Ascending aorta (tissue), 2 donors: Measurements from ENCODE around the gene PTPRC. TPM values are rescaled to one million over a fixed set of nuclear protein-coding genes. Genes with fewer than 3 reads are reported as not detected.

ENCODE experiments used
- DNase-seq, 2 donors: peaks; one replicate each; pipeline ENCODE4 v3.0.0-alpha.2; 2019; ENCODE audit warnings: low spot score in 2 of 2
- H3K27ac ChIP-seq, 2 donors: fragments of 200-600 bp; sonication (generic); one replicate each; pipeline ENCODE4 v1.5.1; 2016 to 2017; ENCODE audit warnings: mild to moderate bottlenecking in 1 of 2
- H3K27me3 ChIP-seq: fragments of 200-600 bp; sonication (generic); one replicate; pipeline ENCODE4 v1.5.1; 2017
- H3K36me3 ChIP-seq, 2 donors: fragments of 200-600 bp; sonication (generic); one replicate each; pipeline ENCODE4 v1.5.1; 2016
- H3K4me1 ChIP-seq, 2 donors: fragments of 200-600 bp; sonication (generic); one replicate each; pipeline ENCODE4 v1.5.1; 2016 to 2017; ENCODE audit warnings: mild to moderate bottlenecking in 1 of 2
- H3K4me3 ChIP-seq, 2 donors: fragments of 200-600 bp; sonication (generic); one replicate each; pipeline ENCODE4 v1.5.1; 2016 to 2017; ENCODE audit warnings: mild to moderate bottlenecking in 1 of 2
- H3K9me3 ChIP-seq, 2 donors: fragments of 200-600 bp; sonication (generic); one replicate each; pipeline ENCODE4 v1.5.1; 2016
- intact Hi-C: fragments of 100-400 bp; cut with DNase I; formaldehyde crosslinking; loops from one replicate; pipeline ENCODE4 v1.15.1; 2023
- total RNA-seq: library from RNA; depleted of rRNA; stranded (reverse); fragments of >200 nt; gene quantifications from one replicate; pipeline ENCODE4 v1.1.0, GENCODE V29; 2016
- TF ChIP-seq, protein P1 (sequence below), 3 experiments: fragments of 200-600 bp in 2 of 3; fragments of 450-650 bp in 1 of 3; sonication (generic) in 2 of 3; IDR thresholded peaks; one replicate each; pipeline ENCODE4 v1.5.1; 2016 to 2019; ENCODE audit warnings: antibody characterized with exemption in 3 of 3, mild to moderate bottlenecking in 1 of 3, moderate library complexity in 1 of 3

The PTPRC gene
- total RNA-seq, 1 donor from 2014 or later, result 21.3 TPM

DNA sequence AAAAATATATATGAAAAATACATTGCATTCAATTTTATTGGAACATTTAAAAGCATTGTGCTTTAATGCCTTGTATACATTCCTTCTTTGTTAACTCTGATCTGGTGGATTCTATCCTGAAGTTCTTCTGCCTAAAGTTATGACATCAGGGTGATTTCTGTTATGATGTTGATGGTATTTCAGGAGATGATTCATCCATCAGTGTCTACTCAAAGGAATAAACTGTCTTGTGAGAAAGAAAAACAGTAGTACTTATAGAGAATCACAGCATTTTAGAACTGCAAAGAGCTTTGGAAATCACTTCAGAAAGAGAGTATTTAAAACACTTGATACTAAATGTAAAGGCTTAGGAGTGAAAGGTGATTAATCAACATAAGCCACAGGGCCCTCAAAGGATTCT lies 155.7 kb downstream of the PTPRC start:
- Histone ChIP-seq H3K4me1 (no peaks in the 10 kb centered on the region), H3K9me3 (no peaks in the 10 kb centered on the region), H3K4me3 (no peak overlapping the region), H3K36me3 (no peaks in the 10 kb centered on the region), H3K27me3 (no peaks in the 10 kb centered on the region), H3K27ac (no peak overlapping the region)
- TF ChIP-seq, protein P1, sequence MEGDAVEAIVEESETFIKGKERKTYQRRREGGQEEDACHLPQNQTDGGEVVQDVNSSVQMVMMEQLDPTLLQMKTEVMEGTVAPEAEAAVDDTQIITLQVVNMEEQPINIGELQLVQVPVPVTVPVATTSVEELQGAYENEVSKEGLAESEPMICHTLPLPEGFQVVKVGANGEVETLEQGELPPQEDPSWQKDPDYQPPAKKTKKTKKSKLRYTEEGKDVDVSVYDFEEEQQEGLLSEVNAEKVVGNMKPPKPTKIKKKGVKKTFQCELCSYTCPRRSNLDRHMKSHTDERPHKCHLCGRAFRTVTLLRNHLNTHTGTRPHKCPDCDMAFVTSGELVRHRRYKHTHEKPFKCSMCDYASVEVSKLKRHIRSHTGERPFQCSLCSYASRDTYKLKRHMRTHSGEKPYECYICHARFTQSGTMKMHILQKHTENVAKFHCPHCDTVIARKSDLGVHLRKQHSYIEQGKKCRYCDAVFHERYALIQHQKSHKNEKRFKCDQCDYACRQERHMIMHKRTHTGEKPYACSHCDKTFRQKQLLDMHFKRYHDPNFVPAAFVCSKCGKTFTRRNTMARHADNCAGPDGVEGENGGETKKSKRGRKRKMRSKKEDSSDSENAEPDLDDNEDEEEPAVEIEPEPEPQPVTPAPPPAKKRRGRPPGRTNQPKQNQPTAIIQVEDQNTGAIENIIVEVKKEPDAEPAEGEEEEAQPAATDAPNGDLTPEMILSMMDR (IDR thresholded peaks at IDR 0.05), result no peak
- intact Hi-C loops, result no loop called here
- DNase-seq, result no peak

DNA sequence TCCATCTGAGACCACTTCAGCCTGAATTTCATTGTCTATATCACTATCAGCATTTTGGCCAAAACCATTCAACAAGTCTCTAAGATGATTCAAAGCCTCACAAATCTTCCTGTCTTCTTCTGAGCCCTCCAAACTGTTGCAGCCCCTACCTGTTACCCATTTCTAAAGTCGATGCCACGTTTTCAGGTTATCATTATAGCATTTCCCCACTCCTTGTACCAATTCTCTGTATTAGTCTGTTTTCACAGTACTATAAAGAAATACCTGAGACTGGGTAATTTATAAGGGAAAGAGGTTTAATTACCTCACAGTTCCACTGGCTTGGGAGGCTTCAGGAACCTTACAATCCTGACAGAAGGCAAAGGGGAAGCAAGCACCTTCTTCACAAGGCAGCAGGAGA lies 158.8 kb downstream of the PTPRC start:
- intact Hi-C loops, result no loop called here
- no peaks in the 10 kb centered on the region for H3K36me3 ChIP-seq

DNA sequence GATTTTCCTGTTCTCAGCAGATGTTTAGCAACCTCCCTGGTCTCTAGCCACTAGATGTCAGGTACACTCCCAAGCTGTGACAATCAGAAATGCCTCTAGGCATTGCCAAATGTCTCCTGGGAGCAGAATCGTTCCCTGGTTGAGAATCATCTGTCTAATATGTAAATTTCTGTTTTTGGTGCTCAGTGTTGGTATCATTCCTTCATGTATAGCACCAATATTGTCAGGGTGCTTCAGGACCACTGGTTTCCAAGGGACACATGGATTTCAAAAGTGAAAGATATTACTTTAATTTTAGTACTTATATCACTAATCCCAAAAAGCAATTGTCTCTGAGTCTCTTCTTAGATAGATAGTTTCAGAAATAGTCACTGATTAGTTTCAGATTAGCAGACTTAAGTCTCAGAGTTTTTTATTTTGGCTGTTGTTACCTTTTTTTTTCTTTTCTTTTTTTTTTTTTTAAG lies 160.1 kb downstream of the PTPRC start:
- Histone ChIP-seq H3K4me3 (no peak overlapping the region), H3K9me3 (no peaks in the 10 kb centered on the region), H3K27me3 (no peaks in the 10 kb centered on the region), H3K36me3 (no peaks in the 10 kb centered on the region), H3K27ac (no peak overlapping the region), H3K4me1 (no peaks in the 10 kb centered on the region)
- TF ChIP-seq, protein P1 (IDR thresholded peaks at IDR 0.05), result no peak
- intact Hi-C loops, result no loop called here
- DNase-seq, result no peak

More for the DNA sequence above, 158.8 kb downstream of the PTPRC start:
- TF ChIP-seq, protein P1 (IDR thresholded peaks at IDR 0.05), result no peak
- Histone ChIP-seq H3K27me3 (no peaks in the 10 kb centered on the region), H3K4me3 (no peak overlapping the region), H3K9me3 (no peaks in the 10 kb centered on the region), H3K27ac (no peak overlapping the region), H3K4me1 (no peaks in the 10 kb centered on the region)
- no peak for DNase-seq

DNA sequence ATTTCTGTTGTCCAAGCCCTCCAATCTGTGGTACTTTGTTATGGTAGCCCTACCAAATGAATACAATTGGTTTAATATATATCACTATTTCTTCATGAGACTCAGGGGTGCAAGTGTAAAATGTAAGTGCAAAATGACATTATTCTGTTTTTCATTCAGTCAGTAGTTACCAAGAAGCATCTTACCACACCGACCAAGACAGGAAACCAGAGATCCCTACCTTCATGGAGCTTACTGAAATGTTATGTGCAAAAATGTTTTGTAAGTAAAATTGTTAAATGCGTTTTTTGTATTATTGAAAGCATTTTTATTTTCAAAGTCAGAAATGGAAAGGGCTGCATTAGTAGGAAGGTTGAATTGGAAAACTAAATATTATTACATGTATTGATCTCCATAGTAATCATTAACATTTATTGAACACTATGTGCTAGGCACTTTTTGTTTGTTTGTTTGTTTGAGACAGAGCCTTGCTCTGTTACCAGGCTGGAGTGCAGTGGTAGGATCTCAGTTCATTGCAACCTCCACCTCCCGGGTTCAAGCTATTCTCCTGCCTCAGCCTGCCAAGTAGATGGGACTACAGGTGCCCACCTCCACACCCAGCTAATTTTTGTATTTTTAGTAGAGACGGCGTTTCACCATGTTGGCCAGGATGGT lies 166.8 kb downstream of the PTPRC start:
- H3K36me3 ChIP-seq, result no peaks in the 10 kb centered on the region
- intact Hi-C loops, result no loop called here
- no peaks in the 10 kb centered on the region for H3K27me3 ChIP-seq
- H3K4me3 ChIP-seq, result no peak overlapping the region
- H3K27ac ChIP-seq, result no peak overlapping the region
- no peaks in the 10 kb centered on the region for H3K4me1 ChIP-seq
- TF ChIP-seq, protein P1 (IDR thresholded peaks at IDR 0.05), result no peak
- no peaks in the 10 kb centered on the region for H3K9me3 ChIP-seq
- no peak for DNase-seq

DNA sequence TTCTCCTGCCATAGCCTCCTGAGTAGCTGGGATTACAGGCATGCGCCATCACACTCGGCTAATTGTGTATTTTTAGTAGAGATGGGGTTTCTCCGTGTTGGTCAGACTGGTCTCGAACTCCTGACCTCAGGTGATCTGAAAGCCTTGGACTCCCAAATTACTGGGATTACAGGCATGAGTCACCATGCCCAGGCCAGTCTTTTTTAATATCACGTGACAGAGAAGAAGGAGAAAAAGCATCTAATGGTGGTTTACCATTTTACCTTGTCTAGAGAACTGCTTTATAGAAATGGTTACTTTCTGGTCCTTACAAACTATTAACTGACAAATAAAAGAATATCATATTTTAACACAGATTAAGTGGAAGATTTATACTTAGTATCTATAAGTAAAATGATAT lies 168.0 kb downstream of the PTPRC start:
- H3K27ac ChIP-seq, result no peak overlapping the region
- H3K9me3 ChIP-seq, result no peaks in the 10 kb centered on the region
- H3K4me1 ChIP-seq, result no peaks in the 10 kb centered on the region
- H3K27me3 ChIP-seq, result no peaks in the 10 kb centered on the region
- no peaks in the 10 kb centered on the region for H3K36me3 ChIP-seq
- no peak for DNase-seq
- TF ChIP-seq, protein P1 (IDR thresholded peaks at IDR 0.05), result no peak
- H3K4me3 ChIP-seq, result no peak overlapping the region
- intact Hi-C loops, result no loop called here

Other genes starting within 250 kb of the PTPRC start
- not detected for gene ATP6V1G3, start 98.4 kb upstream of the PTPRC start, total RNA-seq